NCI-H748 (cell line): ENCODE measurements around the gene LYRM9.
"Not testable (repeated sequence)": the region's sequence is repeated elsewhere in the genome, so short reads cannot be mapped to it uniquely, and the experiment has no call there.

Experiments
- DNase-seq: peaks from one replicate; lab custom pipeline; 2025; ENCODE audit not compliant: unreplicated experiment; lab: John Stamatoyannopoulos, UW

The LYRM9 gene

GRCh38 chr17:27892866-27893769 lies at the start of gene LYRM9:
Gene LYRM9 (minus strand): TSS chr17:27893365. CDS start chr17:27882694, 10,671 bp downstream.
- DNase-seq, result peak; percentile 94

GRCh38 chr17:27940503-27941428 lies 47.6 kb upstream of the LYRM9 start:
- no peak for DNase-seq

GRCh38 chr17:27939474-27940465 lies 46.6 kb upstream of the LYRM9 start:
- DNase-seq, result peak; percentile 52

GRCh38 chr17:27938864-27939263 lies 45.7 kb upstream of the LYRM9 start:
- no peak for DNase-seq

GRCh38 chr17:27938241-27938640 lies 45.1 kb upstream of the LYRM9 start:
- DNase-seq, result no peak

GRCh38 chr17:27937025-27937546 lies 43.9 kb upstream of the LYRM9 start:
- no peak for DNase-seq

GRCh38 chr17:27930000-27930399 lies 36.8 kb upstream of the LYRM9 start:
- no peak for DNase-seq

- DNase-seq, result no peak
Observed at GRCh38 chr17:27928587-27928986, 35.4 kb upstream of the LYRM9 start.

GRCh38 chr17:27927781-27928180 lies 34.6 kb upstream of the LYRM9 start:
- no peak for DNase-seq

- no peak for DNase-seq
Observed at GRCh38 chr17:27921599-27921998, 28.4 kb upstream of the LYRM9 start.

GRCh38 chr17:27921077-27921476 lies 27.9 kb upstream of the LYRM9 start:
- DNase-seq, result no peak

GRCh38 chr17:27920569-27920968 lies 27.4 kb upstream of the LYRM9 start:
- no peak for DNase-seq

GRCh38 chr17:27919079-27919478 lies 25.9 kb upstream of the LYRM9 start:
- no peak for DNase-seq

GRCh38 chr17:27918498-27918897 lies 25.3 kb upstream of the LYRM9 start:
- no peak for DNase-seq

- no peak for DNase-seq
Observed at GRCh38 chr17:27917000-27917399, 23.8 kb upstream of the LYRM9 start.

- DNase-seq, result peak; percentile 80
Observed at GRCh38 chr17:27915709-27916108, 22.5 kb upstream of the LYRM9 start.

GRCh38 chr17:27914382-27914781 lies 21.2 kb upstream of the LYRM9 start:
- DNase-seq, result no peak

GRCh38 chr17:27912964-27913363 lies 19.8 kb upstream of the LYRM9 start:
- DNase-seq, result no peak

- not testable (repeated sequence) for DNase-seq
Observed at GRCh38 chr17:27912299-27912698, 19.1 kb upstream of the LYRM9 start.

GRCh38 chr17:27907976-27908558 lies 14.9 kb upstream of the LYRM9 start:
- DNase-seq, result no peak
